GM12878 (cell line): Measurements from ENCODE around the gene CHKA. TPM values are rescaled to one million over a fixed set of nuclear protein-coding genes. Genes with fewer than 3 reads are reported as not detected.

ENCODE experiments used
- ATAC-seq: fragments of 200-7000 bp; cut with Tn5 transposase; 3 replicates; pipeline ENCODE4 v1.9.1; 2020; ENCODE audit warnings: mild to moderate bottlenecking, moderate library complexity
- BruUV-seq: library from RNA; stranded (reverse); fragments of 400-500 nt; replicated peaks from 2 replicates; lab custom pipeline; 2021; lab: Mats Ljungman, UMichigan
- CTCF ChIA-PET: fragments of 300-600 bp; sonication (Branson Sonifier 250); formaldehyde crosslinking; extraction: SDS; loops from one replicate; lab custom pipeline; 2021; ENCODE audit warnings: inconsistent platforms; lab: Yijun Ruan, JAX
- POLR2A ChIA-PET: fragments of 350-600 bp; formaldehyde crosslinking; extraction: SDS; loops from one replicate; lab custom pipeline; 2021; ENCODE audit warnings: inconsistent platforms; lab: Charles Lee
- RAD21 ChIA-PET: fragments of 300-600 bp; sonication (Branson Sonifier 250); formaldehyde crosslinking; loops from one replicate; lab custom pipeline; 2023; ENCODE audit warnings: antibody characterized with exemption; ENCODE audit not compliant: unreplicated experiment; lab: Charles Lee
- SMC1A ChIA-PET: fragments of 300-600 bp; sonication (Branson Sonifier 250); formaldehyde crosslinking; loops from one replicate; lab custom pipeline; 2023; ENCODE audit not compliant: unreplicated experiment, uncharacterized antibody; lab: Charles Lee
- DNase-seq: peaks from one replicate; pipeline ENCODE4 v3.0.0-alpha.2; 2011; ENCODE audit warnings: low read depth, low spot score
- FAIRE-seq: peaks from 3 replicates; lab custom pipeline; 2011; peaks lifted over from hg19 to GRCh38; lab: Jason Lieb, UNC
- H2AFZ ChIP-seq: 2 replicates; pipeline ENCODE4 v1.6.0; 2011; ENCODE audit warnings: low read depth, low read length, control low read depth; ENCODE audit not compliant: control insufficient read depth
- H3K27ac ChIP-seq: 2 replicates; pipeline ENCODE4 v1.5.1; 2011; ENCODE audit warnings: control low read depth; ENCODE audit not compliant: control insufficient read depth, insufficient read depth
- H3K27me3 ChIP-seq, 2 experiments: replicated peaks in 1 of 2; 2 replicates each; pipeline versions ENCODE4 v1.6.0 to v1.6.1; 2011; ENCODE audit warnings: low read length in 1 of 2; ENCODE audit not compliant: control insufficient read depth in 2 of 2, insufficient read depth in 2 of 2
- H3K36me3 ChIP-seq, 2 experiments: 2 replicates each; pipeline ENCODE4 v1.5.1; 2011; ENCODE audit warnings: low read length in 1 of 2; ENCODE audit not compliant: control insufficient read depth in 2 of 2, insufficient read depth in 2 of 2
- H3K4me1 ChIP-seq: 2 replicates; pipeline ENCODE4 v1.6.1; 2011; ENCODE audit warnings: mild to moderate bottlenecking, low read length, moderate library complexity, mixed read lengths; ENCODE audit not compliant: control insufficient read depth, insufficient read depth
- H3K4me2 ChIP-seq: 2 replicates; pipeline ENCODE4 v1.6.0; 2011; ENCODE audit warnings: control low read depth; ENCODE audit not compliant: control insufficient read depth, insufficient read depth
- H3K4me3 ChIP-seq: fragments of 200-600 bp; sonication (generic); 2 replicates; pipeline ENCODE4 v1.5.1; 2016
- H3K79me2 ChIP-seq: 2 replicates; pipeline ENCODE4 v1.6.0; 2011; ENCODE audit warnings: low read length; ENCODE audit not compliant: control insufficient read depth, insufficient read depth
- H3K9ac ChIP-seq: 2 replicates; pipeline ENCODE4 v1.8.0; 2011; ENCODE audit warnings: low read length, control low read depth, mixed read lengths; ENCODE audit not compliant: control insufficient read depth, insufficient read depth
- H3K9me3 ChIP-seq: replicated peaks from 3 replicates; pipeline ENCODE4 v1.5.1; 2011; ENCODE audit warnings: mild to moderate bottlenecking, low read length; ENCODE audit not compliant: control insufficient read depth, insufficient read depth
- H4K20me1 ChIP-seq: 2 replicates; pipeline ENCODE4 v1.6.0; 2011; ENCODE audit not compliant: control insufficient read depth, insufficient read depth
- ASH2L ChIP-seq: fragments of 300-600, 200-600 bp; sonication (generic); IDR thresholded peaks from 2 replicates; pipeline ENCODE4 v1.6.1; 2017; ENCODE audit warnings: low read depth, mild to moderate bottlenecking, borderline replicate concordance
- BACH1 ChIP-seq: fragments of 450-650 bp; IDR thresholded peaks from 2 replicates; pipeline ENCODE4 v1.6.1; 2017; ENCODE audit warnings: mild to moderate bottlenecking, borderline replicate concordance
- BHLHE40 ChIP-seq, 2 experiments: fragments of 450-650 bp in 1 of 2; IDR thresholded peaks; 2 replicates each; pipeline ENCODE4 v1.6.1; 2011 to 2017; ENCODE audit warnings: low read depth in 2 of 2, borderline replicate concordance in 1 of 2, improper control_type of control experiment in 1 of 2, low read length in 1 of 2, mild to moderate bottlenecking in 1 of 2
- FOXK2 ChIP-seq: fragments of 450-650 bp; IDR thresholded peaks from 2 replicates; pipeline ENCODE4 v1.6.1; 2017; ENCODE audit warnings: mild to moderate bottlenecking, moderate library complexity
- GATAD2B ChIP-seq: fragments of 450-650 bp; conservative IDR thresholded peaks from 2 replicates; pipeline ENCODE4 v1.6.1; 2017; ENCODE audit warnings: low read depth, mild to moderate bottlenecking, moderate library complexity
- NRF1 ChIP-seq: conservative IDR thresholded peaks from 2 replicates; pipeline ENCODE4 v1.6.1; 2011; ENCODE audit warnings: mild to moderate bottlenecking, low read depth, low read length, improper control_type of control experiment
- PML ChIP-seq: IDR thresholded peaks from 2 replicates; pipeline ENCODE4 v1.6.1; 2012; ENCODE audit warnings: low read length, inconsistent platforms
- SPI1 ChIP-seq: IDR thresholded peaks from 2 replicates; pipeline ENCODE4 v1.6.1; 2011; ENCODE audit warnings: low read depth, mild to moderate bottlenecking, low read length, moderate library complexity, borderline replicate concordance; ENCODE audit not compliant: insufficient read depth
- YBX1 ChIP-seq: fragments of 450-650 bp; IDR thresholded peaks from 2 replicates; pipeline ENCODE4 v1.6.1; 2016; ENCODE audit warnings: antibody characterized with exemption
- ZNF384 ChIP-seq: IDR thresholded peaks from 2 replicates; pipeline ENCODE4 v1.6.1; 2012; ENCODE audit warnings: low read depth, mild to moderate bottlenecking, low read length, improper control_type of control experiment, borderline replicate concordance
- ZSCAN29 ChIP-seq: fragments of 450-650 bp; IDR thresholded peaks from 2 replicates; pipeline ENCODE4 v1.6.1; 2017; ENCODE audit warnings: mild to moderate bottlenecking, moderate library complexity
- WGBS: methylation state at CpG from one replicate; pipeline ENCODE4 v1.1.6; 2016; ENCODE audit warnings: low lambda C conversion rate; ENCODE audit not compliant: insufficient replicate concordance, insufficient coverage; ENCODE audit errors: missing lambda C conversion rate; 5-methylcytosine and 5-hydroxymethylcytosine counted together
- in situ Hi-C: fragments of 300-500 bp; cut with MboI; formaldehyde crosslinking; loops from 9 replicates; pipeline ENCODE4 v1.14.3; 2018; ENCODE audit warnings: mixed read lengths
- intact Hi-C: fragments of 100-400 bp; cut with micrococcal nuclease; formaldehyde crosslinking; loops from one replicate; pipeline ENCODE4 v1.14.2; 2022; ENCODE audit not compliant: unreplicated experiment
- polyA plus RNA-seq, 11 experiments: library from polyadenylated mRNA; depleted of rRNA in 4 of 11; unstranded in 6 of 11; stranded (reverse) in 5 of 11; fragments of >200 nt; fragmentation: Nextera tagmentation in 4 of 11; fragmentation: Illumina TruSeq in 1 of 11; extraction: Ambion mirVana in 4 of 11; extraction: Trizol in 1 of 11; gene quantifications; 1 replicate in 1 of 11; 2 replicates in 10 of 11; pipeline versions ENCODE4 v1.2.1 to v1.2.3, GENCODE V29; 2011 to 2016; ENCODE audit warnings: inconsistent platforms in 2 of 11, missing spikeins in 2 of 11, low read depth in 1 of 11
- total RNA-seq, 4 experiments: library from RNA; depleted of rRNA in 3 of 4; stranded (reverse); fragments of >200 nt in 3 of 4; fragmentation: Illumina TruSeq in 1 of 4; extraction: Trizol in 1 of 4; gene quantifications; 2 replicates each; pipeline versions ENCODE4 v1.2.1 to v1.2.3, GENCODE V29; 2013 to 2021
- TF ChIP-seq, protein P1 (sequence below): IDR thresholded peaks from 2 replicates; pipeline ENCODE4 v1.6.1; 2012; ENCODE audit warnings: mild to moderate bottlenecking, low read depth, low read length
- TF ChIP-seq, protein P2 (sequence below): IDR thresholded peaks from 2 replicates; pipeline ENCODE4 v1.6.1; 2011; ENCODE audit warnings: low read depth, mild to moderate bottlenecking, low read length, moderate library complexity, borderline replicate concordance; ENCODE audit errors: extremely low read depth

CHKA gene
- total and polyA plus RNA-seq, 10 of the 15 experiments (the other 5 are each of a cell fraction or from before 2014, with no cell fraction given) = 5.2 to 29.2 (median 21.2) TPM

DNA sequence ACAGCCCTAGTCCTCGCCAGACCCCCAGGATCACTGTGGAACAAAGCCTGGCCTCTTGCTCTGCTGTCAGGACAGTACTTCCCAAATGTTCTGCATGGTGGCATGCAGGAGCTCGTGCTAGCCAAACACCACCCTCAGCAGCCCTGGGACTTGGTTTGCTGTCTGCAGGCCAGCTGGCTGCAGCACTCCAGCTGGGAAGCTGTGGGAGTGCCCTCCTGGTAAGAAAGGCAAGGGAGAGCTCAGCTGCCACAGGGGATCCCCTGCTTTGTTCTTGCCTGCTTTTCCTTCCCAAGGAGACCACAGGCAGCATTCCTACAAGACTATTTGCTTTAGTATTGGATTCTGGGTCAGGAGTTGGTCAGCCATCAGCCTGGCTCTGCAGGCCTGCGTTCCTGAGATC lies 54.4 kb downstream of the CHKA start:
- H3K4me1 ChIP-seq = no peaks in the 10 kb centered on the region
- no peak overlapping the region for H3K4me3 ChIP-seq
- H3K4me2 ChIP-seq = no peak overlapping the region
- BruUV-seq = no TSS peak
- WGBS = 93% methylated on average over 3 of the region's 3 CpGs
- no peaks in the 10 kb centered on the region for H3K27me3 ChIP-seq
- ATAC-seq = no peak
- H2AFZ ChIP-seq = no peak overlapping the region
- intact Hi-C loops = no loop called here
- peaks cover 19 to 39% of the 10 kb centered on the region in 2 experiments for H3K36me3 ChIP-seq
- H3K27ac ChIP-seq = no peak overlapping the region
- RAD21 ChIA-PET = no interaction called here
- POLR2A ChIA-PET = no interaction called here
- no peak for DNase-seq
- H3K79me2 ChIP-seq = no peaks in the 10 kb centered on the region
- in situ Hi-C loops = no loop called here
- SMC1A ChIA-PET = no interaction called here
- CTCF ChIA-PET = no interaction called here
- H4K20me1 ChIP-seq = no peaks in the 10 kb centered on the region
- no peak overlapping the region for H3K9ac ChIP-seq
- no peaks in the 10 kb centered on the region for H3K9me3 ChIP-seq
- TF ChIP-seq ZNF384 (no peak), NRF1 (no peak), GATAD2B (no peak), ZSCAN29 (no peak), FOXK2 (no peak), BHLHE40 (IDR thresholded peaks at IDR 0.05; ENCODE audit: borderline replicate concordance in 1 of 2, low read depth in 2 of 2, low read length in 1 of 2) (no peak), BACH1 (no peak), PML (no peak), SPI1 (no peak), YBX1 (no peak), ASH2L (no peak)
- TF ChIP-seq, protein P1, sequence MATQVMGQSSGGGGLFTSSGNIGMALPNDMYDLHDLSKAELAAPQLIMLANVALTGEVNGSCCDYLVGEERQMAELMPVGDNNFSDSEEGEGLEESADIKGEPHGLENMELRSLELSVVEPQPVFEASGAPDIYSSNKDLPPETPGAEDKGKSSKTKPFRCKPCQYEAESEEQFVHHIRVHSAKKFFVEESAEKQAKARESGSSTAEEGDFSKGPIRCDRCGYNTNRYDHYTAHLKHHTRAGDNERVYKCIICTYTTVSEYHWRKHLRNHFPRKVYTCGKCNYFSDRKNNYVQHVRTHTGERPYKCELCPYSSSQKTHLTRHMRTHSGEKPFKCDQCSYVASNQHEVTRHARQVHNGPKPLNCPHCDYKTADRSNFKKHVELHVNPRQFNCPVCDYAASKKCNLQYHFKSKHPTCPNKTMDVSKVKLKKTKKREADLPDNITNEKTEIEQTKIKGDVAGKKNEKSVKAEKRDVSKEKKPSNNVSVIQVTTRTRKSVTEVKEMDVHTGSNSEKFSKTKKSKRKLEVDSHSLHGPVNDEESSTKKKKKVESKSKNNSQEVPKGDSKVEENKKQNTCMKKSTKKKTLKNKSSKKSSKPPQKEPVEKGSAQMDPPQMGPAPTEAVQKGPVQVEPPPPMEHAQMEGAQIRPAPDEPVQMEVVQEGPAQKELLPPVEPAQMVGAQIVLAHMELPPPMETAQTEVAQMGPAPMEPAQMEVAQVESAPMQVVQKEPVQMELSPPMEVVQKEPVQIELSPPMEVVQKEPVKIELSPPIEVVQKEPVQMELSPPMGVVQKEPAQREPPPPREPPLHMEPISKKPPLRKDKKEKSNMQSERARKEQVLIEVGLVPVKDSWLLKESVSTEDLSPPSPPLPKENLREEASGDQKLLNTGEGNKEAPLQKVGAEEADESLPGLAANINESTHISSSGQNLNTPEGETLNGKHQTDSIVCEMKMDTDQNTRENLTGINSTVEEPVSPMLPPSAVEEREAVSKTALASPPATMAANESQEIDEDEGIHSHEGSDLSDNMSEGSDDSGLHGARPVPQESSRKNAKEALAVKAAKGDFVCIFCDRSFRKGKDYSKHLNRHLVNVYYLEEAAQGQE = no peak
- TF ChIP-seq, protein P2, sequence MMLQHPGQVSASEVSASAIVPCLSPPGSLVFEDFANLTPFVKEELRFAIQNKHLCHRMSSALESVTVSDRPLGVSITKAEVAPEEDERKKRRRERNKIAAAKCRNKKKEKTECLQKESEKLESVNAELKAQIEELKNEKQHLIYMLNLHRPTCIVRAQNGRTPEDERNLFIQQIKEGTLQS = no peak
- TF ChIP-seq, all 136 proteins: peak for 0
- FAIRE-seq = no peak
